ENCODE measurements around the gene ZPBP.

DNA sequence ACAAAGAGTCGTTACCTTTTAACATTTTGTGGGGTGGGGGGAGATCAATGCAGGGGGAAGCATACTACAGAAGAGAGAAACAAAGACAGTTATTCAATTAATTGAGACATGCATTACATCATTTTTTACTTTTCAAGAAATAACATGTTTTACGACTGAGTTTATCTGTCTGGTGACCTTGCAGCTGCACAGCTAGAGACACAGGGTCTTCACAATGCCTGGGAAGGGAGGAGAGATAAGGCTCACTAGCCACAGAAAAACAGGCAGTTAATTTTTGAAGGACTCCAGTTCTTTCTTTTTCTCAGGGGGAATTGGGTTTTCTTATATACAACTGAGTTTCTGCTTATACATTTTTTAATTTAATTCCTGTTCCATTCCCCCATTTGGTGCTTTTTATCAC lies 30.1 kb downstream of the ZPBP start:
- no peak for TF ChIP-seq CTCF (IDR thresholded peaks at IDR 0.05; ENCODE audit: low read depth, low read length)
- TF ChIP-seq EZH2phosphoT487 (IDR thresholded peaks at IDR 0.05; ENCODE audit: low read depth) = no peak

Data from OCI-LY3 (cell line).